ENCODE results near the gene ADCY7.

Gene ADCY7

GRCh38 chr16:50248845-50249244, 17.5 kb upstream of the ADCY7 start:
- no peak for DNase-seq (ENCODE audit: low read depth)

- DNase-seq (ENCODE audit: low read depth): no peak
These were observed 14.8 kb upstream of the ADCY7 start for GRCh38 chr16:50251375-50252081.

GRCh38 chr16:50252082-50252611, 14.2 kb upstream of the ADCY7 start:
- no peak for DNase-seq (ENCODE audit: low read depth)

GRCh38 chr16:50252874-50253513, 13.4 kb upstream of the ADCY7 start:
- DNase-seq (ENCODE audit: low read depth): no peak

- DNase-seq (ENCODE audit: low read depth): no peak
These were observed 12.8 kb upstream of the ADCY7 start for GRCh38 chr16:50253514-50253910.

GRCh38 chr16:50254072-50254471, 12.3 kb upstream of the ADCY7 start:
- DNase-seq (ENCODE audit: low read depth): no peak

- no peak for DNase-seq (ENCODE audit: low read depth)
These were observed 10.8 kb upstream of the ADCY7 start for GRCh38 chr16:50255538-50255937.

GRCh38 chr16:50256604-50257003, 9.7 kb upstream of the ADCY7 start:
- no peak for DNase-seq (ENCODE audit: low read depth)

GRCh38 chr16:50257876-50258275, 8.5 kb upstream of the ADCY7 start:
- DNase-seq (ENCODE audit: low read depth): no peak

- DNase-seq (ENCODE audit: low read depth): no peak
These were observed 6.8 kb upstream of the ADCY7 start for GRCh38 chr16:50259334-50260205.

- no peak for DNase-seq (ENCODE audit: low read depth)
These were observed 5.9 kb upstream of the ADCY7 start for GRCh38 chr16:50260206-50261159.

GRCh38 chr16:50261160-50261706, 5.1 kb upstream of the ADCY7 start:
- DNase-seq (ENCODE audit: low read depth): no peak

- no peak for DNase-seq (ENCODE audit: low read depth)
These were observed 4.6 kb upstream of the ADCY7 start for GRCh38 chr16:50261707-50262235.

GRCh38 chr16:50263060-50263909, 3.1 kb upstream of the ADCY7 start:
- DNase-seq (ENCODE audit: low read depth): no peak

- no peak for DNase-seq (ENCODE audit: low read depth)
These were observed 2.1 kb upstream of the ADCY7 start for GRCh38 chr16:50263940-50264929.

- DNase-seq (ENCODE audit: low read depth): no peak
These were observed 1.1 kb upstream of the ADCY7 start for GRCh38 chr16:50265260-50265659.

GRCh38 chr16:50265716-50266336, 525 bp upstream of the ADCY7 start:
- no peak for DNase-seq (ENCODE audit: low read depth)

GRCh38 chr16:50267151-50267631, 840 bp downstream of the ADCY7 start:
- no peak for DNase-seq (ENCODE audit: low read depth)

Measured in CMK (cell line).